ENCODE data around the gene PTPRM.

PTPRM gene

DNA sequence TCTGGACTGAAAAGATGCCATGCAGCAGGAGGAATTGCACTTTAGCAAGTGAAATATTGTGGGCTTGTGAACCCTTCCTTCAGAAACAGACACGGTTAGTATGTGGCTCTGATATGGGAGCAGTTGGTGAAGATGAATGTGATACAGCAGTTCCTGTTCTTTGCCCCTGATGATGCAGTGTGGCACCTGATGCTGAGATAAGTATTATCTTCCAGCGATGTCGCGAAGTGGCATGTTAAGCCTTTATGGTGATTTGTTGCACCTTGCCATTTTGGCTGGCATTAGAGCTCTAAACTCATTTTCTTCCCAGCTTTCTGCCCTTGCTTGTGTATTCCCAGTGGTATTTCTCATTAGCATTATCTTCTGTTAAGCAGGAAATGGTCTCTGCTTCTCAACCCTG, 600.6 kb downstream of the PTPRM start:
- no peak for DNase-seq (ENCODE audit: low read depth in 2 of 2)

DNA sequence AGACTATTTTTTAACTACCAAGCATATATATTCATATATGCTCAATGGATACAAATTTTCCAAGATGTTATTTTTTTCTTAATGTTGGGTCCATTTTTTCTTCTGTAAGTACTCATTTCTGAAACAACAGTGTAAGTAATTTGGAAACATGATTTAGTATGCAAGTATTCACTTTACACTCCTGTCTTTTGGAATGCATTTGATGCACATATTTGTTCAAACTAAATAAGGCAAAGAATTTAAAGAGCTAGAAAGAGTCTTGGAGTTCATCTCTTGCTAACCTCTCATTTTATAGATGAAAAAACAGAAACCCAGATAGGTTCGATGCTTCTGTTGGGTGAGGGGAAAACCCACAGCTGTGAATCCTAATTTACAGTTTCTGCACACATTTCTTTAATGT, 602.6 kb downstream of the PTPRM start:
- DNase-seq (ENCODE audit: low read depth in 2 of 2), result no peak

DNA sequence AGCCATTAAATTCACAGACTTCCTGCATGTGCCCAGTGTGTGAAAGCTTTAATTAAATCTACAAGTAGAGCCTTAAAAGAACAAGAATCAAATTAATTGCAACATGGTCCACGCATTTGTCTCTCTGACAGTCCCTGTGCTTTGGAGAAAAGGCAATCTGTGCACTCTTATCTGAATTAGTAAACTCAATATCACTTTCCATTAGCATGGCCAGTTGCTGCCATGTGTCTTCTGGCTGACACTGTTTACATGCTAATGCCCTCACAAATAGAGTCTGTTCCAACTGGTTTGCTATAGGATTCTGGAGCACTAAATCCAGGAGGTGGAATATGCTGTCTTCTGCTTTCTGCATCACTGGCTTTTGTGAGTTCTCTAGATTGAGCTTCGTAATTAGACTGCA, 607.7 kb downstream of the PTPRM start:
- DNase-seq (ENCODE audit: low read depth in 2 of 2), result no peak

DNA sequence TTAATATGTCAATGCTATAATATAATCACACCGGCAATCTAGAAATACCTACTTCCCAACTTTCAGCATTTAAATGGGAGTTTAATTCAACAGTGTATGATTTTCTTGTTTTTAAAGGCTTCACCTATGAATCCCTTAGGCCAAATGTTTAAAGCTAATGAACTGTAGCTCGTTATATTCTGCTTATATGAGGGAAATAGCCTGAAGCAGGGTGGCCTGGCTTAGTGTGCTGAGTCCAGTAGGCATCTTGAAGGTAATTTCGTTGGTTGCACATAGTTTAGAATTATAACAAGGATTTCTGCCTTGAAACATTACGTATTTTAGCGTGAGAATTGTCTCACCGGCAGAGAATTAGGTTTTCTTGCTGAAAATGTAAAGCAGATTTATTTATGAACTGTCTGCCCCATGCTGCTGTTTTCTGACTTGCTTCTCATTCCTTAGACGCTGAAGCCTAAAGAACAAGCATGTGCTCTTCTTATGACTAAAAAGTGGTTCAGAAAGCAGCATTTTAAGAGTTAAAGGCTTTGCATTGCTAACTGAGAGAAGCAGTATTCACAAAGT, 608.5 kb downstream of the PTPRM start:
- no peak for DNase-seq (ENCODE audit: low read depth in 2 of 2)

DNA sequence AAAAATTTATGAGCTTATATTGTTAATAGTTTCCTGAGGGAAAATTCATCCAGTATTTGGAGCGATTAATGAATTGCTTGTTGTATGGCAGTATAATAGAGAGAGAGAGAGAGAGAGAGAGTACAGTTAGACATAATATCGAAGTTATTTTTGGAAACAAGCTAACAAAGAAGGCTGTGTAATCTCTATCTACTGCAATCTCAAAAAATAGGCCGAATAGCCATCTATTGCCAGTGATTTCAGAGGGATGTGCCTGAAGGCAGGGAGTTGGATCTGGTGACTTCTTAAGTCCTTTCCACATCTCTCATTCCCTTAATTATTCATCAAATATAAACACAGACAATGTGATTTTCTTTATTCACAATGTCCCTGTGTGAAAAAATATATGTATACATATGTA, 609.0 kb downstream of the PTPRM start:
- DNase-seq (ENCODE audit: low read depth in 2 of 2), result no peak

DNA sequence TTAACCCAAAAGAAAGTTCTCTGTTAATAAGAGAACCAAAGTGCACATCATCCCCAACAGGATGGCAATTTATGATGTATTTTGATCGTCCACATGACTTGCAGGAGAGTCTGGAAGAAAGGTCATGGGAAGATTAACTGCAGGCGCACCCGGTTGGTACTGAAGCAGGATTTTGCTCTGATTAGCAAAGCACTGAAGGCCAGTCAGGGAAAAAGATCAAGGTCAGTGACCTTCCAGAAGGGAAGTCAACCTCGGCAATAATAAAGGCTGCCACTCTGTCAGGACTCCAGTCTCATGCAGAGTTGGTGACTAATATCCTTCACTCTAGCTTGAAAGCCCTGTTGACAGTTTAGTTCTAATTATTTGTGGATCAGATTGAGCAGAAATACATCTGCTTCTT, 609.4 kb downstream of the PTPRM start:
- DNase-seq (ENCODE audit: low read depth in 2 of 2), result no peak

DNA sequence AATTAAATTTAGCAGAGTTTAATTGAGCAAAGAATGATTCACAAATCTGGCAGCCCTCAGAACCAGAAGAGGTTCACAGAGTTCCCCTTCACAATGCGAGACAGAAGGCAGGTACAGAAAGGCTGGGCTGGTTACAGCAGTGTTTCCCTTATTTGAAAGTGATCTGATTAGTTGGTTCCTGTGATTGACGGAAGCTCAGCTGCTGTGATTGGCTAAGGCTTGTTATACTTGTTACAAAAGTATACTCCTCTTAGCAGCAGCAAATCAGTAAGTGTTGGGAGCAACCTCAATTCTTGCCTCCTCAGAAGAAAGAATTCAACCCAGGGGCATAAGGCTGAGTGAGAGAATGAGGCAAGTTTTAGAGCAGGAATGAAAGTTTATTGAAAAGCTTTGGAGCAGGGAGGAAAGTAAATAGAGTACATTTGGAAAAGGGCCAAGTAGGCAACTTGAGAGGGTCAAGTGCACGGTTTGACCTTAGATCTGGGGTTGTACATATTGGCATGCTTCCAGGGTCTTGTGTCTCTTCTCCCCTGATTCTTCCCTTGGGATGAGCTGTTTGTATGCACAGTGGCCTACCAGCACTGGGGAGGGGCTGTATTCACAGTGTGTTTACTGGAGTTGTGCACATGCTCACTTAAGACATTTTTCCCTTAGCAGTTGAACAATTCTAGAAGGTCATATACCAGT, 610.4 kb downstream of the PTPRM start:
- DNase-seq (ENCODE audit: low read depth in 2 of 2), result no peak

DNA sequence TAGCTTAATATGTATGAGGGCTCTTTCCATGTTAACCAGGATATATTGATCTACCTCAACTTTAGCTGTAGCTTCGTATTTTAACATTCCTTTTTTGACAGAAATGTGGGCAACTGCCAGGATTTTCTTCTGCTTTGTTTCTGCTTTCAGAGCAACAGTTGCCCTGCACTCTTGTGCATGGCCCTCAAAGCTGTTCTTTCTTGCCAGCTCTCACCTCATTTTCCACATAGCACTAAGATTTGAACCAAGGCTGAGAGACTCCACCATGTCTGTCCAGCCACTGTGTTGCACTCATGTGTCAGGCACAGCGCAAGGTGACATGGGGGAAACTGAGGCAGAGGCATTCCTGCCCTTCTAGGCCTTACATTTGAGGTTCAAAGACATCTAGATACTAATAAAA, 619.3 kb downstream of the PTPRM start:
- no peak for DNase-seq (ENCODE audit: low read depth in 2 of 2)

DNA sequence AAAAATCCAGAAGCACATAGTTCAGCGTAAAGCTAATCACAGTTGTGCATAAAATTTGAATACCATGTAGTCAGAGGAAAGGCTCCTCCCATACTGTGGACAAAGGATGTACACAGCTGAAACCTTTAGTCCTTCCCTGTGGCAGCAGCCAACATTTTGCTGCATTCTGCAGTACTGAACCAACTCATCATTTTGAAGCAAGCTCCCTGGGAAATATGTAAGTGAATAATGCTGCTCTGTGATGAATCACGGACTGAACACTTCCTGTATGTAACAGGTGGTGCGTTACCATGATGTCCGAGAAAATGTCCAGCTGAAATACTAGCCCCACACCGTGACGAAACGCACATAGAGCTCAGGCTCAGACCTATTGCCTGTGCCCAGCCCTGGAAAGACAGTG, 621.1 kb downstream of the PTPRM start:
- no peak for DNase-seq (ENCODE audit: low read depth in 2 of 2)

DNA sequence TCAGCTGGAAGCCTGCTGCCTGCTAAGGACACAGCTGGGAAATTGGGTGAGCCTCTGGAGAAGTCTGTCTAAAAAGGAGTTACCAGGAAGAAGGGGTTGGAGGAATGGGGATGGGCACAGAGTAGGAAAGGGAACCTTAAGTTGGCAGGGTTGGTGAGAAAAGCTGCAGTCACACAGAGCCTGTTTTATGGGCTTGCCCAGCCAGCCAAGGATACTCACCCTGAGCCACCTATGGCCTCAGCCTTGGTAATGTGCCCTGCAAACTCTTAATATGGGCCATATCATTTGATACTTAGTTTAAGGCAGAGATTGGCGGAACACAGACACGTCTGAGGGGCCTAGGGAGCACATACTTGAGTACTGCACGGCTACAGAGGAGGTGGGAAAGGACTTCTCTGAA, 623.9 kb downstream of the PTPRM start:
- DNase-seq (ENCODE audit: low read depth in 2 of 2), result no peak

DNA sequence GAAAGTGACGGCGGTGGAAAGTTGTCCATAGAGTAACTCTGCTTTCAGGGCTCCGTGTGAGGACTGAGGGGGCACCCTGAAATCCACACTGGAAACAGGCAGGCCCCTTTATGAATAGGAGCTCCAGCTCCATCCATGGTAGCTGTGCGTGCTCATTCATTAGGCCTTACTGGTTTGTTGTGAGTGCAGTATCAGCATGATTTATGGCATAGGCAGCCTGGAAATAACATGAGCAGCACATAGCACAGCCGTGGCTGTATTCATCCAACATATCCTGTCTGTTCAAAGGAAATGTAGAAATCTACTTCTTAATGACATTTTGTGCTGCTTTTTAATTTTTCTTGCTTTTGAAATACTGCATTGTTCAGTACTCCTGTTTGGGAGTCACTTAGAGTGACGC, 627.3 kb downstream of the PTPRM start:
- no peak for DNase-seq (ENCODE audit: low read depth in 2 of 2)

DNA sequence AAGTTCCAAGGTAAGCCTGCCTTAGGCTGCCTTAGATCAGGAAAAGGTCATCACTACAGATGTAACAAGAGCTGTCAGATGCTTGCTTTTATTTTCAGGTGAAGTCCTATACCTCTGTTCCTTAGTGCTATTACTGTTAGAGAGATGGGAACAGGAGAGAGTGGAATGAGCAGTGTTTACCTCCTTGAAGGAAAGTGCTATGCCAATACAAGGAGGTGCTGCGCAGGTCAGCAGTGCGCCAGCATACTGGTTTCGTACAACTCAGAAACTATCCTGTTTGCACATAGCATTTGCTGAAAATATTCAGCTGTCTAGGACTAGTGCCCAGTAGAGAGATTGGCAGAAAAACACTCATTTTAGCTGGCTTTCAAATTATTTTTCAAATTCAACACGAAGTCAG, 629.1 kb downstream of the PTPRM start:
- DNase-seq (ENCODE audit: low read depth in 2 of 2), result no peak

DNA sequence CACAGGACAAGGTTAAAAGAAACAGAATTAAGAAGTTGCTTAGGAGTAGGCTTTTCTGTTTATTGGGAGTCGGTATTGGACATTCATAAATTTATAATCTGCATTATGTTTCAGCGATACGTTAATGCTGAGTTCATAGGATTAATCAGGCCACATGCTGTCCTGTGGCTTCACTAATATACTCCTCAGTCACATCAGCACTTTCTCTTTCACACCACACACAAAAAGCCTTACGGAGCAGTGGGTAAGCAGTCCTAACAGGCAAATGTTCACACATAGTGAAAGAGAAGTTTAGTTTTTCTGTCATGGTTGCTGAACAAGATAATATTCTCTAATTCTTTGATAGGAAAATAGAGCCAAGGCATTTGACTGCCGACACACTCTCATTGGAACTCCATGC, 630.4 kb downstream of the PTPRM start:
- no peak for DNase-seq (ENCODE audit: low read depth in 2 of 2)

DNA sequence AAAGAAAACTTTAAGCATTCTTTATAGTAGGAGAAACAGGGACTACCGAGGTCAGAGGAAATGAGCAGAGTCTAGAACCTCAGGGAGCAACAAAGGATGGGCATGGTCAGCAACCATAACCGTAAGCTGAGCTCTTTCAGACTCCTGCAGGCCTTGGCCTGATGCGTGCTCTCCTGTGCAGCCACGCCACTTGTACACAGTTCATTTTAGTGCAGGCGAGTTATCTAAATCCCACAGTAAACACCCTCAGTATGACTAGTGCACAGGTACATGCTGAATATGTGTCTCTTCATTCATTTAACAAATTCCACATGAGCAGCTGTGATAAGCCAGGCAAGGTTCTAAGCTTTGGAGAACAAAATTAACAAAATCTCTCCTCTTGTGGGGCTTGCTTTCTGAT, 640.9 kb downstream of the PTPRM start:
- DNase-seq (ENCODE audit: low read depth in 2 of 2), result no peak

DNA sequence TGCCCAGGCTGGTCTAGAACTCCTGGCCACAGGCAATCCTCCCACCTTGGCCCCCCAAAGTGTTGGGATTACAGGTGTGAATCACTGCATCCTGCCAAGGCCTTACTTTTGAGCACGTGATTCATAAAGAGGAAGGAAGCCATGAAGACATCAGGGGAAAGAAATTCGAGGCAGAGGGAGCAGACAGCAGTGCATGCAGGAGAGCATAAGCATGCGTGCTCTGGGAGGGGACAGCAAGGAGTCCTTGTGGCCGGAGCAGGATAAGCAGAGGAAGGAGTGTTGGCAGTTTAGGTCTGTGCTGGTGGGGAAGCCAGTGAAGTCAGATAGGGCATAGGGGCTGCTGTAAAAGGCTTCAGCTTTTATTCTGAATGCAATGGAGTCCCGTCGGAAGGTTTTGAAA, 641.6 kb downstream of the PTPRM start:
- DNase-seq (ENCODE audit: low read depth in 2 of 2), result no peak

DNA sequence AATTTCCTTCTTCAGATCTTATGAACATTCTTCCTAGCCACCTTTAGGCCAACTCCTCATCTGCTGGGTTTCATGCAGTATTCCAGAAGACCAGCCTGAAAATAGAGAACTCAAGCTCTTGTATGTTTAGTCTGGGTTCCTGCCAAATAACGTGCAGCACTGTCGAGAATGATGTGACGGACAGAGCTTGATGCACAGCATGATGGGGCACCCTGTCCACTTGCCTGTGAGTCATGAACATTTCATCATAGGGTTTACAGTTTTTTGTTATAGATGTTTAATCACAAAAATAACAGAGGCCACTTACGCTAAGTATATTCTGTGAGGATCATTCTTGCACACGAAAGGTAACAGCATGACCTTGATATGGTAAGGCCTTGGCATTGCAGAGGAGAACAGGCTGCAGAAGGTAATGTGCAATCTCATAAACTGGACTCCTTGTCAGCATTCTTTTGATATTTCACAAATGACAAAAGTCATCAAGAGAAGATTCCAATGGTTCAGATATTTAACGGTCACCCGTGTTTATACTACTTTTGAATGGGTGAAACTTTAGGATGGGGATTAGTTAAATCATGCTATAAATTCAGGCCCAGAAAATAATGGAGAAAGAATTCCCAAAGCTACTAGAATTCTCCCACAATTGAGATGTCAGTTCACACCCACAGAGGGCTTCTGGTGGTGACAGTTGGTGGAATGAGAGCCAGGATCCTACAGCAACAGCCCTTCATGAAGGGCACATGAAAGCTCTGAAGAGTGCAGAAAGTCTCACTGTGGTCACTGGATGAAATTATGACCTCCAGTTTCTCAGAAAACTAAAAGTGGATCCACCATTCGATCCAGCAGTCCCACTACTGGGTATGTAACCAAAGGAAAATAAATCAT, 646.0 kb downstream of the PTPRM start:
- peak; percentile 13 to 18 for DNase-seq (ENCODE audit: low read depth in 2 of 2)

DNA sequence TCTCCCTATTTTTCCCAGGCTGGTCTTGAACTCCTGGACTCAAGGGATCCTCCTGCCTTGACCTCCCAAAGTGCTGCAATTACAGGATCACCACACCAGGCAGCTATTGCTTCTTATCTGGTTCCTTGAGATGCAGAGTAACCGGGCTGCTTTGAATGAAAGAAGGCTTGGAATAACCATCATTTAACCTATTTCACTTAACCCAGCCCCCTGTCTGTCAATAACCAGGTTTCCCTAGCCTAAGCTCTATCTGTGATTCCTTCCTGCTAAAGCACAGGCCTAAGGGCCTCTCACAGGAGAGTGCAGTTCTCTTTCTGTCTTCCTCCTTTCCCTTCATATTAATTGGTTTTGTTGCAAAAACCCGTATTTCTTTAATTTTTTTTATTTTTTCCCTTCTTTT, 648.6 kb downstream of the PTPRM start:
- DNase-seq (ENCODE audit: low read depth in 2 of 2), result no peak

DNA sequence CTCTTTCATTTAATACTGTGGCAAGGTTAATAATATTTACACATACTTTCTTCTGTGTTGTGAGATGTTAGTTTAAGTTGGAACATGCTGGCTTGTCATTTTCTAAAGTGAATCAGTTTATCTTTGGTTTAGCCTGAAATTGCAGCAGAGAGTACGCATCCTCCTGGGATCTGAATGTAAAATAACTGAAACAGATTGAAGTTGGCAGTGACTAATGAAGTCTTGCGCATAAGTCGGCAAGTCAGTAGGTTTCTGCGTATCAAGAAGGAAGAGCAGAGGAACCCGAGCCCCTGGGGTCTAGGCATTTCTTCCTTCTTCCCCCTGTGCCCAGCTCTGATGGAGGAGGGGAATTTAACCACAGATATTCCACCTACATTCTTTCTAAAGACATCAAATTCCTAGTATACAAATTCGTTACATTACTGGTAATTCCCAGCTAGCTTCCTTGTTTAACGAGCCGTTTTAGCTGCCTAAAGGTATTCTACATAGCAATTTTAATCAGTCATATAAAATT, 650.0 kb downstream of the PTPRM start:
- DNase-seq (ENCODE audit: low read depth in 2 of 2), result no peak

DNA sequence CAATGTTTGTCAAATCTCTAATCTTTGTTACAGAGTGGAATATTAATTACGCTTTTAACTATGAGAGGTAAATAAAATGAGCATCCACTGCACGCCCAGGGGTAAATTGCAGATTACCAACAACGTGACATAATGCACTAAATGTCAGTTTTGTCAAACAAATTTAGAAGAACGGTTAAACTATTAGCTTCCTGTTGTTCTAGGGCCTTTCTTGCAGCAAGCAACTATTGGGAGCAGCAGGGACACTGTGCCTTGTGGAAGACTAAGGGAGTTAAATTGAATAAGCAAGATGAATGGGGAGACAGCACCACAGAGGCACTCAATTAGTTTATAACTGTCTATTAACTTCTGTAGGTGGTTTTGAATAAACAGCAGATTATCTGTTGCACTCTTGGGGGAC, 651.1 kb downstream of the PTPRM start:
- DNase-seq (ENCODE audit: low read depth in 2 of 2), result no peak

DNA sequence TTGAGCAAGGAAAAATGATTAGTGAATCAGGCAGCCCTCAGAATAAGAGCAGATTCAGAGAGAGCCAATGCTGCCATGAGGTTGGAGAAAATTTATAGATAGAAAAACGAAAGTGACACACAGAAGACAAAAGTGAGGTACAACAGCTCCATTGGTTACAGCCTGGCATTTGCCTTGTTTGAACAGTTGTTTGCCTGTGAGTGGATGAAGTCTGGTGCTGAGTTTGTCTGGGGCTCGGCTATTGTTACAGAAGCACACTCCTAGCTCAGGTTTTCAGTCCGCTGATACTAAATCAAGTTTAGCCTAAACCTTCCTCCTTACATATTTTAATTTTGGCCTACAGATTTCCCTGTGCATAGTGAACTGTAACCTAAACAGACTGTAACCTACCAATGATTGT, 654.3 kb downstream of the PTPRM start:
- DNase-seq (ENCODE audit: low read depth in 2 of 2), result no peak

DNA sequence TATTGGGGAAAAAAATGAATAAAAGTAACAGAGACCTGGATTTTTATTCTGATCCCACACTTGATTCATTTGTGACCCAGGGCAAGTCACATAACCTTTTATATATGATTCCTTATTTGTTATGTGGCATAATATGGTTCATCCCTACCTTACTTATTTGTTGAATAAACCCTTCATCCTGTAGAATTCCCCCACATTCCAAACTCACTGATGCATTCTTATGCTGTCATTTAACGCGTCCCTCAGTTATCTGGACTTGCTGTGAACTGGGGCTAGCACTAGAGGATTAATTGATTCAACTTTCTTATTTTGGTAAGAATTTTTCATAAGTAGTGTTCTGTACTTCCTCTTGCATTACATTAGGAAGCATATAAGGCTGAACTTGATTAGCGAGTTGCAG, 657.5 kb downstream of the PTPRM start:
- DNase-seq (ENCODE audit: low read depth in 2 of 2), result no peak

DNA sequence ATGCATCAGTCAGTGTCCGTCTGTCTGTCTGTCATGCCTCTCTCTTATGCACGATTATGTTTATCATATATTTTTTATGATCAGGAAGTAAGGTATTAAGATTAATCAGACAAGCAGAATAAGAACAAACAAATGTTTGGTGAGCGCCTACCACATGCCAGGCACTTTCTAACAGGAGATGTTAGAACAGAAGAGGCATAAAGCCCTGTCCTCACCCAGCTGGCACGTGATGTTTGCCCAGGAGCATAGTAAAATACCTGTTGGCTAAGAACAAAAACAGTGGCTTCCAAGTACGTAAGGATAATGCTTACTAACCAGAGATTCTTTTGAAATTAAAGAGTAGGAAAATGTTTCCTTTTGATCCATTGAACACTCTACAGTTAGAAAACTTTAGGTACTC, 661.9 kb downstream of the PTPRM start:
- DNase-seq (ENCODE audit: low read depth in 2 of 2), result no peak

DNA sequence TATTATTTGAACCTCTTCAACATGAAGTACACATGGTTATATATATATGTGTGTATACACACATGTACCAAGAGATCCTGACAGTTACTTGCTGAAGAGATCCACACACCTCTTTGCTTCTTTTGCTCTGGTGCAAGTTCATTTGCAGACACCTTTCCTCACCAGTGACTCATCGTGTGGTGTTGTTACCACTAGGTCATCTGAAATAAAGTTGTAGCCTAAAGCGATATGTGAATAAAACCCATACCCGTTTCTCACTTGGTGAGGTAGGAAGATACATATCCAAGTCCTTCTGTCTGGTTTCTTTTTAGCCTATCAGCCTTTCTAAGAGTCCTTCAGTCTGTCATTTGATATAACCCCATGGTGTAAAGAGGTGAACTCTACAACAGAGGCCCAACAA, 662.7 kb downstream of the PTPRM start:
- no peak for DNase-seq (ENCODE audit: low read depth in 2 of 2)

All from fibroblast of skin of left biceps (primary cell).